ENCODE measurements around the gene HNRNPF.

Gene HNRNPF

GRCh38 chr10:43420369-43421200 is 11.6 kb upstream of the HNRNPF start:
- DNase-seq, result no peak

- no peak for DNase-seq
These were observed 11.0 kb upstream of the HNRNPF start for GRCh38 chr10:43419997-43420368.

- no peak for DNase-seq
These were observed 9.2 kb upstream of the HNRNPF start for GRCh38 chr10:43417950-43418768.

- no peak for DNase-seq
These were observed 6.6 kb upstream of the HNRNPF start for GRCh38 chr10:43415544-43415943.

- DNase-seq, result no peak
These were observed 2.5 kb upstream of the HNRNPF start for GRCh38 chr10:43411536-43411935.

DNA sequence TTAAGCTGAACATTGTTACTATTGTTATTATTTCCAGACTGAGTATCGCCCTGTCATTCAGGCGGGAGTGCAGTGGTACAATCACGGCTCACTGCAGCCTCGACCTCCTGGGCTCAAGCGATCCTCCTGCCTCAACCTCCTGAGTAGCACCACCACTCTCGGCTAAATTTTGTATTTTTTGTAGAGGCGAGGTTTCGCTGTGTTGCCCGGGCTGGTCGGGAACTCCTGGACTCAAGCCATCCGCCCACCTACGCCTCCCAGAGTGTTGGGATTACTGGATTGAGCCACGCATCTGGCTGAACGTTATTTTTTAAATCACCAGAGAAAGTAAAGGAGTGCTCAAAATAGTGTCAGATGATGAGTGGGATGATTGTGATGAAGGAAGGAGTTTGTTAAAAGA is 1.4 kb upstream of the HNRNPF start:
- DNase-seq, result no peak

GRCh38 chr10:43409385-43410109 is 561 bp upstream of the HNRNPF start:
- DNase-seq, result no peak

GRCh38 chr10:43408331-43408709 is 666 bp downstream of the HNRNPF start:
- DNase-seq, result no peak

GRCh38 chr10:43407576-43408330 is 1.2 kb downstream of the HNRNPF start:
- no peak for DNase-seq

GRCh38 chr10:43407148-43407575 is 1.8 kb downstream of the HNRNPF start:
- no peak for DNase-seq

- DNase-seq, result no peak
These were observed 4.3 kb downstream of the HNRNPF start for GRCh38 chr10:43404704-43405084.

- no peak for DNase-seq
These were observed 4.9 kb downstream of the HNRNPF start for GRCh38 chr10:43403911-43404703.

DNA sequence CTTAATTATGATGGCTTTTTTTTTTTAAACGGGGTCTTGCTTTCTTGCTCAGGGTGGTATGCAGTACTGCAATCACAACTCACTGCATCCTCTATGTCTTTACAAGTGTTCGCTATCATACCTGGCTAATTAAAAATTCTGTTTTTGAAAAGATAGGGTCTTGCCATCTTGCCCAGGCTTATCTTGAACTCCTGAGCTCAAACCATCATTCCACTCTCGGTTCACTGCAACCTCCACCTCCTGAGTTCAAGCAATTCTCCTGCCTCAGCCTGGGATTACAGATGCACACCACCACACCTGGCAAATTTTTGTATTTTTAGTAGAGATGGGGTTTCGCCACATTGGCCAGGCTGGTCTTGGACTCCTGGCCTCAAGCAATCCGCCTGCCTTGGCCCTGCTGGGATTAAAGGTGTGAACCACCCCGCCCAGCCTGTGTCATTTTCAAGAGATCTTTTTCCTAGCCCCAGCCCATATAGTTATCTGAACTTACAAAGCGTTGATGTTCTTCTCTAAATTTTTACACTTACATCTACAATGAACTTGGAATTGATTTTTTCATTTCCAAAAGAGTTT is 6.0 kb downstream of the HNRNPF start:
- DNase-seq, result no peak

DNA sequence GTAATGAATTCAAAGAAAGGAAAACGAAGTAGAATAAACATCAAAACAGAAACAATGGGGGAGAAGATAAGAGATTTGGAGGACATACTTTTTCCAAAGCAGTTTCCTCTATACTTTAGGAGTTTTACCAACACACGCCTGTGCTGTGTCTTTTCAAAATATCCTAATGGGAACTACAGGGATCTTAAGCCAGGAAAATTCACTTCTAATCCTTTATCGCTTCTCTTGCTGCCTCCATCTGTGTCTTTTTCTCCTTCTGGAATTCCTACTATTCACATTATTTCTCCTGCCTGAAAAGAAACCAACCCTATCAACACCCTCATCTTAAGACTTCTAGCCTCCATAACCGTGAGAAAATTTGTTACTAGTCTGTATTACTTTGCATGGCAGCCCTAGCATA is 6.8 kb downstream of the HNRNPF start:
- DNase-seq, result no peak

DNA sequence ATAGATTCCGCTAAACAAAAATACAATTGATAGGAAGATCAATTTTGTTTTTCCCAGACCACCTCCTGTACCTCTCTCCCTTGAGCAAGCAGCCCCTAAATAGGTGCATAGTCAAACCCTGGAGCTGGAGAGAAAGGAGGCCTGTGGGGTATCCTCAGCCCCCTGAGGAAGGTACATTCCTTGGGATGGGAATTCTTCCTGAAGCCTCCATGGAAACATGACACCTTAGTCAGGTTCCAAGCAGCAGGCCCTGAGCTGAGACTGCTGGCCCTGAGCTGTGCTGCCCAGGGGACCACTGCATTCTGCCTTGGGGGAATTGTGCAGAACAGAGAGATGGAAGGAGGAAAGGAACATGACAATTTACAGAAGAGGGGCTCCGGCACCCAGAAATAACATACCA is 7.4 kb downstream of the HNRNPF start:
- no peak for DNase-seq

DNA sequence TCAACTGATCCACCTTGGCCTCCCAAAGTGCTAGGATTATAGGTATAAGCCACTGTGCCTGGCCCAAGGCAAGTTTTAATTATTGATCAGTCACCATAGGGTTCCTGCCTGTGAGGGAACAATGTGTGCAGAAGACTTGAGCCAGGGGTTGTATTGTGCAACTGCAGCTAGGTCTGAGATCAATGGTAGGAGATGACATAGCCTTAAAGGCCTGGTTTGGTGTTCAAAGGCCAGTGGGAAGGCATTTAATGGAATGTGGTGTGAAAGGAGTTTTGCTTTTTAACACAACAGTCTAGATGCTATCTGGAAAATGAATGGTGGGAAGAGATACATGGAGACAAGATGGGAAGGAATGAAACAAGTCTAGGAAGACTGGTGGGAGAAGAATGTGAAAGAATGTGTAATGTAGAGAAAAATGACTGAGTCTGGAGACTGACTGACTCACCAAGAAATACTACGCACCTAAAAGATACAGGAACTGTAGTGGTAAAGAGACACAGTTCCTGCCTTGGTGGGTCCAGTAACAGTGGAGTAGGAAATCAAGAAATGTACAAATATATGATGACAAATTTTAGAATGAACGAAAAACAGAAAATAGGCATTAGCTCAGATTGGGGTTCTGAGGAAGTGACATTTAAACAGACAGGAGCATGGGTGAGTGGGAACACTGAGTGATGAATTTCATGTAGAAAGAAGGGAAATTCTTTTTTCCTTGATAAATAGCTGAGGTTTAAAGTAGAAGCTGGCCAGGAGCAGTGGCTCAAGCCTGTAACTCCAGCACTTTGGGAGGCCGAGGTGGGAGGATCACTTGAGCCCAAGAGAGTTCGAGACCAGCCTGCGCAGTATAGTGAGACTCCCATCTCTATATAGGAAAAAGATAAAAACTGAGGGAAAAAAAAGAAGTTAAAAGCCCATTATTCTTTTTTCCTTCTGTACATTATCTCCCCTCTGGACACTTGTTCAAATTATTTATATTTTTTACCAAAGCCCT is 9.4 kb downstream of the HNRNPF start:
- DNase-seq, result no peak

DNA sequence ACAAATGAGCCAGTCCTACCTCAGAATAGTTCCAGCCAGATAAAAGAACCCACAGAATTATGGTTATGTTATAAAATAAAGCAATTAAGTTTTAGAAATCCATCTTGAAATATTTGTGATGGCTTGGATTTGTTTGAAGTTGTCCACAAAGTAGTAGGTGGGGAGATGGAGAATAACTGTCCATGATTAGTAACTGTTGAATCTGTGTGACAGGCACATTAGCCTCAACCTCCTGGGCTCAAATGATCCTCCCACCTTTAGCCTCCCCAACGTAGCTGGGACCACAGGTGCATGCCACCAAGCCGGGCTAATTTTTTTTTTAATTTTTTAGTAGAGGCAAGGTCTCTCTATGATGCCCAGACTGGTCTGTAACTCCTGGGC is 10.1 kb downstream of the HNRNPF start:
- no peak for DNase-seq

DNA sequence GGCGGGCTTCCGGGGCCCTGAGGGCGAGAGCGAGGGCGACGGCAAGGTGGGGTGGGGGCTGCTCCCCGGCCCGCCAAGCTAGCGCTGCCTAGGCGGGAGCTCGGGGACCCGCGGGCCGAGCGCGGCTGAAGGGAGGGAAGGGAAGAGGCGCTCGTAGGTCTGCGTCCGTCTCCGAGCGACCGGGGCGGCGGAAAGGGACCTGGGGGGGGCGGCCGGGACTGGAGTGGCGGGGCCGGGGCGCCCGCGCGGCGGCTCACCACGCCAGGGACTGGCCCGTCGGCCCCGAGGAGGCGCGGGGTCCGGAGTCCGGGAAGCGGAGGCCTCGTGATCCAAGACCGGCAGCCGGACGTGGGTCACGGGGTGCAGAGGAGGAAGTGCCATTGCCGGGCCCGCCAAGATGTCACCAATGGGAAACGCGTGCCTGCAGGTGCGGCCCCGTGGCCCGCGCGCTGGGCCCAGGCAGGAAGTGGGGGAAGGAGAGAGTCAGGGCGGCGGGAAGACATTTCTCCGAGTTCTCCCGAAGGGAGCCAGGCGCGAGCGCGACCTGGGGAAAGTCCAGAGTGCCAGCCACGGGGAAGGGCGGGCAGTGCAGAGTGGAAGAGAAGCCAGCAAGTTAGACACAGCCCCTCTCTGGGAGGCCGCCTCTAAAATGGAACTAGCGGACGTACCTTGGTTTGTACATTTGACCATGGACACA is 11.9 kb downstream of the HNRNPF start:
- peak; percentile 29 for DNase-seq

- DNase-seq, result peak; percentile 38
These were observed 12.7 kb downstream of the HNRNPF start for GRCh38 chr10:43396061-43396927.
